Daoy (cell line): ENCODE data around the gene MKRN2. TPM values are rescaled to one million over a fixed set of nuclear protein-coding genes. Genes with fewer than 3 reads are reported as not detected.
"Not testable (repeated sequence)": the region's sequence is repeated elsewhere in the genome, so short reads cannot be mapped to it uniquely, and the experiment has no call there.

ENCODE experiments used
- DNase-seq: peaks from one replicate; pipeline ENCODE4 v3.0.0-alpha.2; 2015; ENCODE audit warnings: low read depth
- total RNA-seq: library from RNA; depleted of rRNA; stranded (reverse); fragments of >200 nt; shearing (Covaris generic); gene quantifications from 2 replicates; pipeline ENCODE4 v1.2.3, GENCODE V29; 2014; rRNA removed

The MKRN2 gene
- total RNA-seq, 1 experiment from 2014 or later = 40.2 TPM

DNA sequence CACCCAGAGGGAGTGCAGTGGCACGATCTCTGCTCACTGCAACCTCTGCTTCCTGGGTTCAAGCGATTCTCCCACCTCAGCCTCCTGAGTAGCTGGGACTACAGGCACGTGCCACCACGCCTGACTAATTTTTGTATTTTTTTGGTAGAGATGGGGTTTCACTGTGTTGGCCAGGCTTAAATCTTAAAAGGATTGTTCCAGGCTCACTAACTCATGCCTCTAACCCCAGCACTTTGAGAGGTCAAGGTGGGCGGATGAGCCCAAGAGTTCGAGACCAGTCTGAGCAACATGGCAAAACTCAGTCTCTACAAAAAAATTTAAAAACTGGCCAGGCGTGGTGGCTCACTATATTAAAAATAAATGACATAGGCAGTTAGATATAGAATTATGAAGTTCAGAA is 74.0 kb downstream of the MKRN2 start:
- not testable (repeated sequence) for DNase-seq

DNA sequence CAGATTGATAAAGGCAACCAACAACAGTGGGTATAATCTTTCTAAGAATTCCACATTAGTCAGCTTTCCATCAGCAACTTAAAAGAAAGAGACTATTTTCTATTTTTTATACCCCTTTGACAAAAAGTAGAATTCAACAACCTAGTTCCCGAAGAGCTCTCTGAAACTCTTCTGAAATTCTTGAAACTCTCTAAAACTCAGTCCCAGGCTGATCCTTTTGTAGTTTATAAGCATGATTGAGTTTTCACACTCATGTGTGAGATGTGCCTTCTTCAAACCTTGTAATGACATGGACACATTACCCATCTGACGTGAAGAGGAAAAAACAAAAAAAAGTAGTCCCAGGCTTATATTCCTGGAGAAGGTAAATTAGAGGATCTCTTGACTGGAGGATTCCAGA is 75.6 kb downstream of the MKRN2 start:
- DNase-seq = no peak

DNA sequence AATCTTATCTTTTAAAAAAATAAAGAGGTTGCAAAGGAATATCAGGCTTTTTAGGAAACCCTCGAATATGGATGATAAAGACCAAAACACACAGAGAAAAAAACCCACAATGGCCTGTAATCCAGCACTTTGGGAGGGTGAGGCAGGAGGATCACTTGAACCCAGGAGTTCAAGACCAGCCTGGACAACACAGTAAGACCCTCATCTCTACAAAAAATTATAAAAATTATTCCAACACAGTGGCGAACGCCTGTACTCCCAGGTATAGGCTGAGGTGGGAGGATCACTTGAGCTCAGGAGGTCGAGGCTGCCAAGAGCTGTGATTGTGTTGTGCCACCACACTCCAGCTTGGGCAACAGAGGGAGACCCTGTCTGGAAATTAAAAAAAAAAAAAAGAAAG is 76.2 kb downstream of the MKRN2 start:
- no peak for DNase-seq

Other genes with a start within 250 kb of the MKRN2 start
- 20.3 and 22.2 TPM in 2 replicates for gene TSEN2, start 72.6 kb upstream of the MKRN2 start, total RNA-seq
- gene MKRN2OS, start 11.6 kb upstream of the MKRN2 start, total RNA-seq = not detected in 2 replicates
- gene RAF1, start 107.0 kb downstream of the MKRN2 start, total RNA-seq = 56.3 and 59.0 TPM in 2 replicates
- gene TMEM40, start 202.2 kb downstream of the MKRN2 start, total RNA-seq = not detected in 2 replicates
- 1.4 and 3.7 TPM in 2 replicates for gene CAND2, start 239.6 kb downstream of the MKRN2 start, total RNA-seq